Loucy (cell line): ENCODE data around the gene ABCB9.

Experiments used
- H2AFZ ChIP-seq: fragments of 200-600 bp; sonication (generic); 2 replicates; pipeline ENCODE4 v1.6.0; 2016; ENCODE audit warnings: antibody characterized with exemption, mild to moderate bottlenecking, low read length, moderate library complexity
- H3F3A ChIP-seq: fragments of 200-600 bp; 2 replicates; pipeline ENCODE4 v1.6.0; 2016; ENCODE audit warnings: antibody characterized with exemption, low read depth, mild to moderate bottlenecking
- H3K27me3 ChIP-seq: fragments of 200-600 bp; sonication (generic); 2 replicates; pipeline ENCODE4 v1.6.1; 2014; ENCODE audit warnings: low read length, mild to moderate bottlenecking; ENCODE audit not compliant: insufficient read depth, poor library complexity, severe bottlenecking
- H3K36me3 ChIP-seq: fragments of 200-600 bp; sonication (generic); 2 replicates; pipeline ENCODE4 v1.6.1; 2016; ENCODE audit warnings: low read length; ENCODE audit not compliant: insufficient read depth
- H3K4me1 ChIP-seq: fragments of 200-600 bp; sonication (generic); 2 replicates; pipeline ENCODE4 v1.5.1; 2014; ENCODE audit warnings: low read length, mild to moderate bottlenecking; ENCODE audit not compliant: insufficient read depth, poor library complexity, severe bottlenecking
- H3K4me2 ChIP-seq: fragments of 200-600 bp; sonication (generic); 2 replicates; pipeline ENCODE4 v1.6.0; 2014; ENCODE audit warnings: antibody characterized with exemption, low read length, low read depth, mild to moderate bottlenecking; ENCODE audit not compliant: poor library complexity, severe bottlenecking
- H3K4me3 ChIP-seq: fragments of 200-600 bp; sonication (generic); 2 replicates; pipeline ENCODE4 v1.5.1; 2014; ENCODE audit warnings: low read length, mild to moderate bottlenecking, mixed read lengths; ENCODE audit not compliant: poor library complexity, severe bottlenecking
- H3K79me2 ChIP-seq: fragments of 200-600 bp; sonication (generic); 2 replicates; pipeline ENCODE4 v1.6.1; 2014; ENCODE audit warnings: low read length; ENCODE audit not compliant: insufficient read depth
- H3K9ac ChIP-seq: fragments of 200-600 bp; sonication (generic); 2 replicates; pipeline ENCODE4 v1.6.0; 2014; ENCODE audit warnings: mild to moderate bottlenecking, low read depth, low read length, moderate library complexity; ENCODE audit not compliant: poor library complexity, severe bottlenecking
- H3K9me2 ChIP-seq: fragments of 200-600 bp; sonication (generic); replicated peaks from 2 replicates; pipeline ENCODE4 v1.6.1; 2016; ENCODE audit warnings: low read depth, low read length, mixed read lengths
- H3K9me3 ChIP-seq: fragments of 200-600 bp; sonication (generic); 2 replicates; pipeline ENCODE4 v1.6.1; 2014; ENCODE audit warnings: mild to moderate bottlenecking, antibody characterized with exemption, low read length, low read depth; ENCODE audit not compliant: insufficient read depth
- H4K20me1 ChIP-seq: fragments of 200-600 bp; sonication (generic); 2 replicates; pipeline ENCODE4 v1.6.0; 2014; ENCODE audit warnings: antibody characterized with exemption, low read length, mild to moderate bottlenecking; ENCODE audit not compliant: insufficient read depth, poor library complexity, severe bottlenecking
- EZH2phosphoT487 ChIP-seq: fragments of 200-600 bp; IDR thresholded peaks from 2 replicates; pipeline ENCODE4 v1.6.1; 2018; ENCODE audit warnings: antibody characterized with exemption, mild to moderate bottlenecking, moderate library complexity, borderline replicate concordance
- TF ChIP-seq, protein P1 (sequence below): fragments of 200-600 bp; sonication (generic); conservative IDR thresholded peaks from 2 replicates; pipeline ENCODE4 v1.5.1; 2014; ENCODE audit warnings: mild to moderate bottlenecking, antibody characterized with exemption, low read length

ABCB9 gene

GRCh38 chr12:122965321-122965751 lies 927 bp downstream of the ABCB9 start:
- Histone ChIP-seq H3K4me3 (peak overlapping the region; percentile 75), H2AFZ (no peak overlapping the region), H4K20me1 (no peaks in the 10 kb centered on the region), H3K36me3 (no peaks in the 10 kb centered on the region), H3K9me3 (no peaks in the 10 kb centered on the region), H3F3A (no peaks in the 10 kb centered on the region), H3K27me3 (no peaks in the 10 kb centered on the region), H3K79me2 (no peaks in the 10 kb centered on the region), H3K4me2 (peak overlapping the region; percentile 98), H3K4me1 (peaks cover 8% of the 10 kb centered on the region), H3K9ac (peak overlapping the region; percentile 66), H3K9me2 (no peaks in the 10 kb centered on the region)
- no peak for TF ChIP-seq EZH2phosphoT487
- TF ChIP-seq, protein P1, sequence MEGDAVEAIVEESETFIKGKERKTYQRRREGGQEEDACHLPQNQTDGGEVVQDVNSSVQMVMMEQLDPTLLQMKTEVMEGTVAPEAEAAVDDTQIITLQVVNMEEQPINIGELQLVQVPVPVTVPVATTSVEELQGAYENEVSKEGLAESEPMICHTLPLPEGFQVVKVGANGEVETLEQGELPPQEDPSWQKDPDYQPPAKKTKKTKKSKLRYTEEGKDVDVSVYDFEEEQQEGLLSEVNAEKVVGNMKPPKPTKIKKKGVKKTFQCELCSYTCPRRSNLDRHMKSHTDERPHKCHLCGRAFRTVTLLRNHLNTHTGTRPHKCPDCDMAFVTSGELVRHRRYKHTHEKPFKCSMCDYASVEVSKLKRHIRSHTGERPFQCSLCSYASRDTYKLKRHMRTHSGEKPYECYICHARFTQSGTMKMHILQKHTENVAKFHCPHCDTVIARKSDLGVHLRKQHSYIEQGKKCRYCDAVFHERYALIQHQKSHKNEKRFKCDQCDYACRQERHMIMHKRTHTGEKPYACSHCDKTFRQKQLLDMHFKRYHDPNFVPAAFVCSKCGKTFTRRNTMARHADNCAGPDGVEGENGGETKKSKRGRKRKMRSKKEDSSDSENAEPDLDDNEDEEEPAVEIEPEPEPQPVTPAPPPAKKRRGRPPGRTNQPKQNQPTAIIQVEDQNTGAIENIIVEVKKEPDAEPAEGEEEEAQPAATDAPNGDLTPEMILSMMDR = no peak

- TF ChIP-seq, protein P1 = no peak
- TF ChIP-seq EZH2phosphoT487 = no peak
- no peaks in the 10 kb centered on the region for H3K36me3 ChIP-seq
- no peaks in the 10 kb centered on the region for H3K9me2 ChIP-seq
- no peak overlapping the region for H2AFZ ChIP-seq
- no peak overlapping the region for H3K9ac ChIP-seq
- no peaks in the 10 kb centered on the region for H3F3A ChIP-seq
- H3K9me3 ChIP-seq = no peaks in the 10 kb centered on the region
- peaks cover 8% of the 10 kb centered on the region for H3K4me1 ChIP-seq
- no peak overlapping the region for H3K4me2 ChIP-seq
- no peaks in the 10 kb centered on the region for H3K79me2 ChIP-seq
- no peak overlapping the region for H3K4me3 ChIP-seq
- no peaks in the 10 kb centered on the region for H4K20me1 ChIP-seq
- no peaks in the 10 kb centered on the region for H3K27me3 ChIP-seq
Observed at GRCh38 chr12:122964439-122965257, 1.6 kb downstream of the ABCB9 start.

GRCh38 chr12:122963941-122964265 lies 2.4 kb downstream of the ABCB9 start:
- Histone ChIP-seq H2AFZ (no peak overlapping the region), H3K9me3 (no peaks in the 10 kb centered on the region), H3K4me3 (no peak overlapping the region), H3K4me2 (no peak overlapping the region), H3K36me3 (no peaks in the 10 kb centered on the region), H3K9ac (no peak overlapping the region), H3K9me2 (no peaks in the 10 kb centered on the region), H3K27me3 (no peaks in the 10 kb centered on the region), H3K4me1 (peaks cover 8% of the 10 kb centered on the region), H3K79me2 (no peaks in the 10 kb centered on the region), H4K20me1 (no peaks in the 10 kb centered on the region), H3F3A (no peaks in the 10 kb centered on the region)
- no peak for TF ChIP-seq EZH2phosphoT487
- TF ChIP-seq, protein P1 = no peak
